ENCODE data around the gene NEK6.

Gene NEK6

GRCh38 chr9:124392871-124393460, 135.2 kb downstream of the NEK6 start:
- no peak for DNase-seq (ENCODE audit: low read depth in 3 of 3, low spot score in 1 of 3)

DNA sequence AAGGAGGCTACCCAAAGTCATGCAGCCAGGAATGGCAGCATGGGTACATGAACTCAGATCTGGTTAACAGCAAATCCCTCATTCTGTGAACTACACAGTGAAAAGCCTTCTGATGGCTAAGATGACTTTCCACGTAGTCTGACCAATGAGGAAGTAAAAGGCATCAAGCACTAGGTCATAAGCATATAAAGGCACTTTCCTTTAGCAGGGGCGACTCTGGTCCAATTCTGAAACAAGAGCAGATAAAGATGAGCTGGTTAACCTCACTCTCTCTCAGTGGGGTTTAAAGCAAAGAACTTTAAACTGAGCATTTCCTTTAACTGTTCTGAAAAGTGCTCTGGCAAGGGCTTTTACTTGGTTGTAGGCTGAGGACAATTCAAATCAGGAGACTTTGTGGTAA, 136.4 kb downstream of the NEK6 start:
- no peak for DNase-seq (ENCODE audit: low read depth in 3 of 3, low spot score in 1 of 3)

DNA sequence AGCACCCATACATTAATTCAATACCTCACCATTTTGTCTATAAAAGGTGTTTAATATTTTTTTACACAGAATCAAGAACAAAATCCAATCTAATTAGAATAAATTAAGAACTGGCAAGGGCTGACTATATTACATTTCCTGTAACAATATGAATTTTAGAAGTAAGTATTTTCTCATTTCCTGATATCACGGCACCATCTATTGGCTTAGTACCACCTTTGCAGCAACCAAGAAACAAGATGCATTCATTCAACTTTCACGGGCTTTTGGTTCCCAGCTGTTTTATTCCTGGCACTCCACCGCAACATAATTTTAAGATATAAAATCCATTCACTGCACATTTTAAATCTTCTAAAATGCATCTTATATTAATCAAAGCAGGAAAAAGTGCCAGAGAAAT, 136.8 kb downstream of the NEK6 start:
- no peak for DNase-seq (ENCODE audit: low read depth in 3 of 3, low spot score in 1 of 3)

GRCh38 chr9:124395826-124396225, 138.1 kb downstream of the NEK6 start:
- no peak for DNase-seq (ENCODE audit: low read depth in 3 of 3, low spot score in 1 of 3)

GRCh38 chr9:124398191-124398935, 140.6 kb downstream of the NEK6 start:
- DNase-seq (ENCODE audit: low read depth in 3 of 3, low spot score in 1 of 3) = no peak

DNA sequence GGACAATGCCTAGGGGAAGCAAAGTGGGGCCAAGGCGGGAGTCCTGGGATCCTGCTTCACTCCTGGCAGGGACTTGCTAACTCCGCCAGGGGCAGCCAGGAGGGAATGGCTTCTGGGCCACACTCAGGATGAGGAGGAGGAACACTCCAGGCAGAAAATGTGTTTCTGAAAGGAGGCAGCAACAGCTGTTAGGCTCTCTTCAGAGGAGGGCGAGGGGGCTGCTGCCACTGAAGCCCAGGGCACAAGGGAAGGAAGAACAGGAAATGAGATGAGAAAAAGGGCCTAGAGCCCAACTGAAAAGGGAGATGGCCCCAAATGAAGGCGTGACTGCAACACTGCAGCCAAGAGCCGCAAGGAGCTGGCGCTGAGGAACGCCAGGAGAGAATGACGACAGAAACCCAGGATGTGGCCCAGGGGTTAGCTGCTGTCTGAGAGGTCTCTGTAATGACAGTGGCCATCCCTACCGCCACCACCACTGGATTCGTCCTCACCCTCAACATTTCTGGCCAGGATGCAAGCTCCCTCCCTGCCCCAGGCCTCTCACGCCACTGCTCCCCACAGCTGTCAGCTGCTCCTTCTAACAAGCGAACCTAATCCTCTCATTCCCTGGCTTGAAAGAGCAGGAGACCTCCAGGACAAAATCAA, 141.7 kb downstream of the NEK6 start:
- no peak for DNase-seq (ENCODE audit: low read depth in 3 of 3, low spot score in 1 of 3)

- DNase-seq (ENCODE audit: low read depth in 3 of 3, low spot score in 1 of 3) = no peak
Measured at GRCh38 chr9:124399968-124400940, 142.5 kb downstream of the NEK6 start.

All from stimulated activated CD4-positive, alpha-beta T cell treated with anti-CD3 and anti-CD28 coated beads, TNF-alpha, amount 100 ng/mL, for 1 hour (primary cell).